HG03442 (cell line): ENCODE measurements around the gene GPR55.

ENCODE experiments used
- ATAC-seq: cut with Tn5 transposase; IDR thresholded peaks from one replicate; pipeline ENCODE4 v1.9.1; 2021; ENCODE audit warnings: mild to moderate bottlenecking, moderate library complexity; ENCODE audit not compliant: unreplicated experiment

The GPR55 gene

DNA sequence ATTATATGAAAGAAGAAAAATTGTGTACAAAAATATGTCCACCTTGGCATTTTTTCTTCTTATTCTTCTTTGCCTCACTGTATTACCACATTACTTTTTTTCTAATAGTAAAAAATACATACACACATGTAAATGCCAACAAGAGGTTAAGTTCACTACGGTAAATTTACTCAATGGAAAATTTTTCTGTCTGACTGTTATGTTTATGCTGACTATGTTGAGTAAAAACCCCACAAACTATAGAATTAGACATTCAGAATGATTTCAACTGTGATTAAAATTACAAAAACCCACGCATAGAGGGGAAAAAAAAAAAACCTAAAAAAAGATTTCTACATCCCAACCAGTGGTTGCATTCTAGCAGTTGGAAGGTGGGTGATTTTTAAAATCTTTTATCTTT lies 5.4 kb downstream of the GPR55 start:
- no peak for ATAC-seq

DNA sequence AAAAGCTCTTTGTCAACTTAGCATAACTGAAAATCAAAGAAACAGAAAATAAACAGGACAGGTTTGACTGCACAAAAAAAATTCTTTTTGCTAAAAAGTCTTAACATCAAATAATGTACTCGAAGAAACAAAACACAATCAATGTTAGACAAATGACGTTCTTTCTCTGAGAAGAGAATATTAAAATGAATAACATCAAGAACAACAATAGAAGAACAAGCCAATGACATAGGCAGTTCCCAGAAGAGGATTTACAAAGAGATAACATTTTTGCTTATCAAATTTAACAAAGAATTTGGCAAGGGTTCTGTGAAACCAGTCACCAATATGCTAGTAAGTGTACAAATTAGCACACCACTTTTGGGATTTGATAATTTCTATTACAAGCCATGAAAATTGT lies 5.8 kb downstream of the GPR55 start:
- ATAC-seq: no peak

DNA sequence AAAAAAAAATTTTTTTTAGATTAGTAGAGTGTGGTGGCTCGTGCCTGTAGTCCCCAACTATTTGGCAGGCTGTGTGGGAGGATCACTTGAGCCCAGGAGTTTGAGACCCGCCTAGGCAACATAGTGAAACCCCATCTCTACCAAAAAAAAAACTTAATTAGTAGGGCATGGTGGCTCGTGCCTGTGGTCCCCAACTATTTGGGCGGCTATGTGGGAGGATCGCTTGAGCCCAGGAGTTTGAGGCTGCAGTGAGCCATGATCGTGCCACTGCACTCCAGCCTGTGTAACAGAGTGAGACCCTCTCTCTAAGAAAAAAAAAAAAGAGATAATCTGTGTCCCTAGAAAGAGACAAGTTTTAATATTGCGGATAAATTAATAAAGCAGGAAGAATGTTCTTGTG lies 8.8 kb downstream of the GPR55 start:
- no peak for ATAC-seq

DNA sequence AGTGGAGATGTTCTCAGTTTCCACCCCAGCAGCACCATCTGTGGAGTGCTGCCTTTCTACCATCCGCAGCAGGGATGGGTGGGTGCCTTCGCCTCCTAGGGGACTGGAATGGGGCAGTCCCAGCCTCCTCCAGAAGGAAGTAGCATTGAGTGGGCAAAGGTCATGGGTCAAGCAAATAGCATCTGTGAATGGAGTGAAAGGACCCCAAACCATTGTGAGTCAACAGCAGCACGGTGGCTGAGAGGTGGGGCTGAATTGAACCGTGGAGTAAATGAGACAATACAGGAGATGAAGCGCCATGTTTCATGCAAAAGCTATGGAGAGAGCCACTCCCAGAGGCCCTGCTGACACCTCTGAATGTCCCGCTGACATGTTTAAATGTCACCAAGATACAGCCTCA lies 9.7 kb downstream of the GPR55 start:
- no peak for ATAC-seq

DNA sequence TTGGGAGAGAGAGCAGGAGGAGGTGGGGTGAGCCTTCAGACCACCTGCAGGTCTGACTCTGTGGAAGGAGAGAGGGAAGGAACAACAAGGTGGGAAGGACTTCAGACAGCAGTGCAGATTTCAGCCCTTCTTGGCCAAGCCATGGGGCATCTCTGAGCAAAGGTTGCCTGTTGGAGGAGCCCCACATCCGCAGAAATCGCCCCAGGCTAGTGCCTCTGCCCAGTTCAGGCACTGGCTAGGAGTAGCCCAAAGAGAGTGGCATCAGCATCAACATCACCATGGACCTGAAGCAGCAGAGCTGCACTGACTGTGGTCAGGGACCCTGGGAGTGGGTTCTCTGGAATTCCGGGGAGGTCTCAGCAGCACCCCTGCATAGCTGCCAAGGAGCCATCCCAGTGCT lies 10.2 kb downstream of the GPR55 start:
- no peak for ATAC-seq

DNA sequence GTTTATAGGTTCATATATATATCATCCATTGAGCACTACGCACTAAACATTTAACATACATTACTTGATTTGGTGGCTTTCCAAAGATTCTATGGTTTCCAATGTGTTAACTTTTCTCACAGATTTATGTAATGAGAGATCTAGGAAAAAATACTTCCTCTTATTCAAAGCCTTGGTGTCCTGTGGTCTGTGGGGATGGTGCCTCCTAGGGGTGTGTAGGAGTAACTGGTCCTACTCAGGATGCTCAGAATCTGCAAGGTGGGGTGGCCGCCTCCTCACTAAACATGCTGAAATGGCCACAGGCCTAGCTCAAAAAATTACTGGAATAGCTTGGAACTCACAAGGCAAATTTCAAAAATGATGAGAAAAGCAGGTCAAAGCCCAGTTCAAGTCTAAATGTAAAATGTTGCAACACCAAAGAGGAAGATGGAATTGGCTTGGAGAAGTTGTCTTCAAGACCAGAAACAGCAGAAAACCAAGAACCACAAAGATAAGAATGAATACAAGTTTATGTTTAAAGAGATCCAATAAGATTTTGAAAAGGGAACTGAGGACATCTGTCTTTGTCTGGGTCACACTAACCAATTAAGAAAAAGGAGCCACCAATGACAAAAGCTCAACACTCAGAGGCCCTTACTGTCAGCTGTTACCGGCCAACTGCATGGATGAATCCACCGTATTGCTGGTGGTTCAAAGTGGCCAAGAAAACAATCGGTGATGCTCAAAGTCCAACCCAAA lies 11.5 kb downstream of the GPR55 start:
- ATAC-seq: no peak

DNA sequence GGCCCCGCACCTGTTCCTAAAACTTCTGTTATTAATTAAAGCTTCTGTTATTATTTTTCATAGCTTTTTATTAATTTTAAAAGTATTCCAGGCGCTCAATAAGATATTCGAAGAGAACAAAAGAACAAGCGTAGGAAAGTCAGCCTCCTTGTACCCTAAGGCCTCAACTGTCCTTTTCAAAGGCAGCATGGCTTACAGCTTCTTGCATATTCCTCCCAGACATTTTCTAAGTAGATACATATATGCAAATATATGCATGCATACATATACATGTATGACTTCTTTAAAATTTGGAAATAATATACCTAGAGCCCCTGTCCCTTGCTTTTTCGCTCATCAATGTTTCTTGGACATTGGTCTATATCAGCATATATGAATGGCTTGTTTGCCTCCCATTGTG lies 12.3 kb downstream of the GPR55 start:
- ATAC-seq: no peak

DNA sequence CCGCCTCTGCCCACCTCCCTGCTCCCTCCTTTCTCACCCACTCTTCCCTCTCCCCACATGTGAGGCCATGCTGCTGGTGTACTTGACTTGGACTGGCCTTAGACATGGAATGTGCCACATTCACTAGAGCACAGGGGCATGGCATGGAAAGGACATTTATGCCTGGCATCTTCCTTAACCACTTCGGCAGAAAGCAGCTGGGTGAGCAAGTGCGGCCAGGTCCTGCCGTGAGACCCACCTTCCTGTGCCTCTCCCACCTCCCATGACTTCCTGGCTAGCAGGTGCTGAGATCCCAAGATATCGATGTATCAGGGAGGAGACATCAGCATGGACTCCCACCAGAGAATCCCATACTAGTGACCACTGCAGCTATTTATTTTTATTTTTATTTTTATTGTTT lies 13.0 kb downstream of the GPR55 start:
- no peak for ATAC-seq

DNA sequence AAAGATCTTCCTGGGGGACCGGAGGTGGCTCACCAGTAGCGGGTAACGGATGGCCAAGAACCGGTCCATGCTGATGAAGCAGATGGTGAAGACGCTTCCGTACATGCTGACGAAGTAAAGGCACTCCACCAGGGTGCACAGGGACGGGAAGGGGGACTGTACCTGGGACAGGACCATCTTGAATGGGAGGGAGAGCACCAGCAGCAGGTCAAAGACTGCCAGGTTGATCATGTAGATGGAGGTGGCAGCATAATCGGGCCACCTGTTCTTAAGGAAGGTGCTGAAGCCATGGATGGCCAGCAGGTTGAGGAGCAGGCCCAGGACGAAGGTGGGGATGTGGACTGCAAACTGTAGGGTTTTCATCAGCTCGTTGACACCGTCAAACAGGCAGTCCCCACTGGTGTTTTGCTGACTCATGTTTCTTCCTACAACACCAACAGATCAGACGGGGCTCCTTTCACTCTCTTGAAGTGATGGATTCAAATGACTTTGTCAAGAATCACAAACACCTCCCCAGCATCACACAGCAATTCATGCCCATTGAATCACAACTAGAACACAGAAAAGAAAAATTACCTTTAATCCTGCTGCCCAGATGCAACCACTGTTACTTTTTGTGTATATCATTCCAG lies 14.4 kb downstream of the GPR55 start:
- no peak for ATAC-seq

DNA sequence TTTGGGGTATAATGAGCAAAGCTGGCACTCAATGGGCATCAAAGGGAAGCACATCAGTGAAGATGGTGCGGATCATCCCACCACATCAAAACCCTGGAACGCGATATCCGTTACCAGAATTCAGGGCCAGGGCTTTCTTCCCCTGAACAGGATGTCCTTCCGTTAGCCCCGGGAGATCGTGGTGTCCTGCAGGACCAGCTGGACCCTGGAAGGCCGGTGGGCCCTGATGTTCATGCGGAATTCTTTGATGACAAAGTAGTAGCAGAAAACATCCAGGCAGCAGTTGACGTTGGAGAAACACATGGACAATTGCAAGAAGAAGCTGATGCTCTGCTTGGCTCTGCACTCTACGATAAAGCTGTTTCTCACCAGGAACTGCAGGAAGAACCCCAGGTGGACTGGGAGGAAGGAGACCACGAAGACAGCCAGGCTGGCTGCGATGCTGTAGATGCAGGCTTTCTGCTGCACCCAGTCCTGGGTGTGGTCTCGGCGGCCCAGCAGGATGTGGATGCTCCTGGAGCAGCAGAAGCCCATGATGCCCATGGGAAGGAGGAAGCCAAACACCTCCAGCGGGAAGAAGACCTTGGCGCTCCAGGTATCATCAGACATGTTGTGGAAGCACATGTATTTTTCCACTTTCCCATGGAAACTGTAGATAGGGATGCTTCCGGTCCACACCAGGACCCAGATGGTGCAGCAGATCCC lies 15.0 kb downstream of the GPR55 start:
- no peak for ATAC-seq

DNA sequence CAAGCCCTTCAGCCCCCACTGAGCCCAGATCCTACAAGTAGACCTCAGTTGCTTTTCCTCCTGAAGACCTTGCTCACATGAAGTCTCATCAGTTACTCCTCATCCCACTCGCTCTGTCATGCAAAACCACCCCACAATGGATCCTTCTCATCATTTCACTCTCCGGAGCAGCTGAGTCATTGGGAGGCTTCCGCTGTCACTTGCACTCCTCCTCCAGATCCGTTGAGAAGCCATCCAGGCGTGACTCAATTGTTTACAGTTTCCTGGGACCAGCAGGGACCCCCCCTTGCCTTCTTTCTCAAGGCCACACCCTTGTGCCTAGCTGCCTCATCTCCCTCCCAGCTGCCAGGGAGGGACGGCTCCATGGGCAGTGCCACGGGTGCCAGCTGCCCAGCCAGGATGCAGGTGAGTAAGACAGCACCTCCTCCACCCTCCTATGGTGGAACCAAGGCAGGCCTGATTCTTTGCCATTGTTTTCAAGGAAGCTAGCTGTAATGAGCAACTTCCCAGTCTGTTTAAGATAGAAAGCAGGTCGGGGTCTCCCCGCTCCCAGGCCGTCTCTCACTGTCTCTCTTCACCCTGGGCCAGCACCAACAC lies 16.3 kb downstream of the GPR55 start:
- ATAC-seq: peak; percentile 45

DNA sequence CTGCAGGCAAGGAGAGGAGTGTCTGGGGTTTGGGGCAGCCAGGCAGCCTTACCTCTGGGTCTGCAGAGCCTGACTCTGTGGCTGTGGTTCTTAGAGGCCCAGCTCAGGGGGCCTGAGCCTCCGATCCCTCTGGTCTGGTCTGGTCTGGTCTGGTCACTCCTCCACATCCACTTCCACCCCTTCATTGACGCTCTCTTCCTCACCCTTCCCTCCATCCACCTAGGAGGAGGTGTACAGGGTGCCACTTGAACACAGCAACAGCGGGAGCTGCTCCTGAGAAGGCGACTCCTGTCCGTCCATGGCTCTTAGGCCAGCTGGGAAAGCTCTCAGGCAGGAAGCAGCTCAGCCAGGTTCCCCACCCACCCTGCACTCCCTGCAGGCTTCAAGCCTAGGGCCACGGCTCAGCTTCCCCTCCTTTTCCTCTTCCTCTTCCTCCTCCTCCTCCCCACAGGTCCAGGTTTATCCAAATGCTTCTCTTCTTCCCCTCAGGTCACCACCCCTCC lies 16.9 kb downstream of the GPR55 start:
- no peak for ATAC-seq

DNA sequence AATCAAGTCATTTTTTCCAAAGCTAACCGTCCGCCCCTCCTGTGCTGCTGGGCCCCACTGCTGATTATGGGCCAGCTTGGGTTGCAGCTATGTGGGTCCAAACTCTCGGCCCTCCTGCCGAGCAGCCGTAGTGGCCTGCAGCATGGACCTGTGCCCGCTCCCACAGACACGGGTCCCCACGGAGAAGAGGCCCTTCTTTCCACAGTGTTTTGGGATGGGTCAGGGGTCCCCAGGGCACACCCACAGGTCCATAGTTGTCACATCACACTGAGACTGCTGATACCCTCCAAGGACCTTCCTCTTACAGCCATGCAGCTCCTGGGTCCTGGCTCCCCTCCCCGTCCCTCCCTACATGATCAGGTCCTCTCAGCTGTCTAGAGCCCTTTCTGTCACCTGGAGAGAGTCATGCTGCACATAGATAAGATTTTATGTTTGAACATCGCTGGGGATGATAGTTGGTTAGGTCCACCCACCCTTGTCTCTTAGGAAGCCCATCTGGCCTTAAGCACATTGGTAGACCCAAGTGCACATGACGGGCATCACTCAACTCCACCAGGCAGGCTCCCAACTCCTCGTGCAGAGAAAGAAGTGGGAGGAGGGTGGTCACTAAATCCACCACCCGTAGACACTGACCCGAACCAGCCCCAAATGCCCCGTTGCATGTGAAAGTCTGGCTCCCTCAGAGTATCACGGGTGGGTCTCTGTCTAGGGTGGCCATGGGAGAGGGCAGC lies 17.5 kb downstream of the GPR55 start:
- ATAC-seq: no peak

DNA sequence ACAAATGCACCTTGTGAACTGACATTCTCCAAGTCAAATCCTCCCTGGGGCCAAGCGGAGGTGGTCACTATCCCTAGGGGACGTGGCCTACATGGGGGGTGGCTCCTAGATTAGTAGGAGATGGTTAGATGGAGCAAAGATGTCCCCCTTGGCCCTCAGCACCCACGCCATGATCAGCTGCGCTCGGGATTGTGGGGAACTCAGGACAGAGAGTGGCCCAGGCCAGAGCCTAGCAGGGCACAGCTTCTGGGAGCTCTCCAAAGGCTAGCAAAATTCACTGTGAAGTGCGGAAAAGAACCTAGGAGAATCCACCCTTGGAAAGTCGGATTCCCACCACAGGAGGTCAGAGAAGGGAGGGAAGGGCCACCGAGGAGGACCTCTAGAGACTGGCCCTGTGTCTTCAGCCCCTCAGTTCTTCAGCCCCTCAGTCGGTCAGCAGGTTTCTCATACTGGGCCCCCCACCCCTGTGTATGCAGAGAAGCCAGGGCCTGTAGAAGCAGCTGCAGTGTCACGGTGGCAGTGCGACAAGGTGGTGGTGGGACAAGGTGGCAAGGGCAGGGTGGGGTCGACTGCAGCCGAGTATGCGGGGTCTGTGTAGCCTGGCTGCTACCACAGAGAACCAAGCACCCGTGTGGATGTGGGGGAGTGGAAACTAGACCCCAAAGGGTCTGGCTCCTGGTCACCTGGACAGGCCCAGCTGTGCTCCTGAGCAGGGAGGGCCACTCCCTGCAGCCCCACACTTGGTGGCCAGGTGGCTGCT lies 18.4 kb downstream of the GPR55 start:
- ATAC-seq: no peak

DNA sequence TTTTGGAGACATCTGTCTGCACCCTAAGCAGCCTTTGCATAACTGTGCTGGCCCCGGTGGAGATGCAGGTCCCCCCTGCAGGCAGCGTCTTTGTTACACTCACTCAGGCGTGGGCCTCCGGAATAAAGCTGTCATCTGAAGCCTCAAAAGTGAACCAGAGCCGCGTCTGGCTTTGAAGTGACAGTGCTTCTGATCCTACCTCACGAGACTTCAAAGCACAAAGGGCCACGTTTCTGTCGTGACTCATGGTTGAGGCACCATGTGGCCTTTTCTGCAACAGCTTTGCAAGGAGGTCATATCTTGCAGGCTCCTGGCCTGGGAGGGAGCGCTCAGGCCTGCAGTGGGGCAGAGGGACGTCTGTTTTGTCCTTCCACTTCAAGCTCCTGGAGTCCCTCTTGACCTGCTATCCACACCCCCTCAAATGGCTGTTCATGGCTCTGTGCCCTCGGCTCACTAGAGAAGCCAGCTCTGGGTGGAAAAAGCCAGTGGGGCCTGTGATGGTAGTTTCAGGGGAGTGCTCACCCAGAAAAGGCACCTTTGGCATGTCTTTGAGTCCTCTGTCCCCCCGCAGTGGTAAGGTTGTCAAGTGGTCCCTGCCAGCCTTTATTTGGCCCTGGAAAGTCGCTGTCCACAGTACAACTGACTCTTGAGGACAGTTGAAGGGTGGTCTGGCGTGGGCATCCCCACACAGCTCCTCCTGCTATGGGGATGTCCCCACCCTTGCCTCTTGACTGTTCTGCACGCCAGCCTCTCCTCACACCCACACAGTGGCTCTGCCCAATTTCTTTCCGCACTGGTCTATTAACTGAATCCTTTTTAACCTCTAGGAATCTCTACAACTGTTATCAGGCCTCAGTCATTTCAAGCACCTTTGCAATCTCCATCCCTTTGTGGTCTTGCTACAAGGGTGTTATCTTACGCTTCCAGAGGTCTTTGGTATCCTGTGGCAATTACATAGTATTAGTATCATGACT lies 19.3 kb downstream of the GPR55 start:
- ATAC-seq: no peak

DNA sequence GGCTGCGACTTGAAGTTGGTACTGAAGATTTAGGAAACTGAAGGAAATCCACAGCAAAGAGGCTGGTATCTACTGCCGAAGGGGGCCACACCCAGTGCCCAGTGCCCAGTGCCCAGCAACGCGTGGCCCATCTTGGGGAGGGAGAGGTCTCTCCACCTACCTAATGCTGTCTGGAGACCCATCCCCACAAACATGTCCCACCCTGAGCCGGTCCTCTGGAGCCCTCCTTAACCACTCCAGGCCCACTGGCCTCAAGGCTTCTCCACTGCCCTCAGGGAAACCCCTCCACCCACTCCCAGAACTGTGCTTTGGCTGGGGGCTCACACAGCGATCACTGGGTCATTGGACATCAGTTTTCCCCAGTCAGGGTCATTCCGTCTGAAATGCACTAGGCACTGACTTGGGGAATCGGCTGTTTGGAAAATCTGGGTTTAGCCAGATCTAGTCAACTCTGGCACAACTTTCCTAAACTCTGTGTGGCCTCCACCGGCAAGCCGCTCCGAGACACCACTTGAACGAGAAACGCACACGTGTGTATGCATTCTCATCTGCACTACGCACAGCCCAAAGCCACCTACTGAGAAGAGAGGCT lies 20.1 kb downstream of the GPR55 start:
- no peak for ATAC-seq

DNA sequence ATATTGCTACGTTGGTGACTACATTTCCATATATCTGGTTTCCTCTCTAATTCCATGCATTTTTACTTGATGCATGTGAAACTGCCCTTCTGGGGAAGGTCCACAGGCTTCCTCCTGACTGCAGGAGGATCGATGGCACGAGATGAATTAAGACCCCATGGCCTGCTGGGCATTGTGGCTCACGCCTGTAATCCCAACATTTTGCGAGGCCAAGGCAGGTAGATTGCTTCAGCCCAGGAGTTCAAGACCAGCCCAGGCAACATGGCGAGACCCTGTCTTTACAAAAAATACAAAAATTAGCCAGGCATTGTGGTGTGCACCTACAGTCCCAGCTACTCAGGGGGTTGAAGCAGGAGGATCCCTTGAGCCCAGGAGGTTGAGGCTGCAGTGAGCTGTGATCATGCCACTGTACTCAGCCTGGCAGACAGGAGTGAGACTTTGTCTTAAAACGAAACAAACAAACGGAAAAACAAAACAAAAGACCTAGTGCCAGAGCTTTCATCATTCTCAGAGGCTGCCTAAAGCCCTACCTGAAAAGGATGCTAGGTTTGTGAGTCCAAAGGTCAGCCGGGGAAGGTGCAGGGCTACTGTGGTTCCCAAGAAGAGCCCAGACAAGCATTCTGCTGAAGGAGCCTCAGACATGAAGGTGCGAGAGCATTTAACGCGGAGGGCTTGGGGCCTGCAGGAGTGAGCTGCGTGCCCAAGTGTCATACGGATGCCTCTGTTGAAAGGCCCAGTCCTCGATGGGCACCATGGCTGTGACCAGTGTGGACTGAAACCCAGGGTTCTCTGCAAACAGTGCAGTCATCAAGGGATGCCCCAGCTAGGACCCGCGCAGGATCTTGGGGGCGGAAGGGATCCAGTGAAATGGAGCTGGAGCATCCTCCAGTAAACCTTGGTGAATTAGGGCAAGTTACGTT lies 21.6 kb downstream of the GPR55 start:
- ATAC-seq: no peak
